Measurements from ENCODE around the gene CDK4.

DNA sequence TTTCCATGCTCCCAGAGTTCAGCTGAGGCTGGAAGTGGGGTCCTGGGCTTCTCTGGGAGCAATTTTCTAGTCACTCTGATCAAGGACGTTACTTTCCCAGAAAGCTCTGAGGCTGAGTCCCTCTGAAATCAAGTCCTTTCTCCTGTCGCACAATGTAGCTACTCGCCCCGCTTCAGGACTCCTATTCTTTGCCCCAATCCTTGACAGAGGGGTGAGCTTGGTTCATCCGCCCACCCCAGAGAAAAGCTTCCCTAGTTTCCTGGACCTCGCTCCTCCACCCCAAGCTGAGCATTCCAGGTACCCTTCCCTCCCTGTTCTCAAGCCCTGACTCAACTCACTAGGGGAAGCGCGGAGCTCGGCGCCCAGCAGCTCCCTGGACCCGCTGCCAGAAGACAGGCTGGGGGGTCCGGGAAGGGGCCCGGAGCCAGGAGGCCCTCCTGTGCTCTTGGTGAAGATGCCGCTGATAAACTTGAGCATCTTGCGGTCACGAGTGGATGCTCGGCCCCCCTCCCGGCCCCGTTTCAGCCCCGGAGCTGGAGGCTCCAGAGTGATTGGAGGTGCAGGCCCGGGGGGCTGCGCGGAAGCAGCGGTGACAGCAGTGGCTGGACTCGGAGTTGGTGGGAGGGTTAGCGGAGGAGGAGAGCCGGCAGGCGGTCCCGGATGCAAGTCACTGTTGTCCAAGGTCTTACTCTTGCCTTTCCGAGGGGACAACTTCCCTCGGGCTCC lies 15.2 kb downstream of the CDK4 start:
- TF ChIP-seq, protein P1, sequence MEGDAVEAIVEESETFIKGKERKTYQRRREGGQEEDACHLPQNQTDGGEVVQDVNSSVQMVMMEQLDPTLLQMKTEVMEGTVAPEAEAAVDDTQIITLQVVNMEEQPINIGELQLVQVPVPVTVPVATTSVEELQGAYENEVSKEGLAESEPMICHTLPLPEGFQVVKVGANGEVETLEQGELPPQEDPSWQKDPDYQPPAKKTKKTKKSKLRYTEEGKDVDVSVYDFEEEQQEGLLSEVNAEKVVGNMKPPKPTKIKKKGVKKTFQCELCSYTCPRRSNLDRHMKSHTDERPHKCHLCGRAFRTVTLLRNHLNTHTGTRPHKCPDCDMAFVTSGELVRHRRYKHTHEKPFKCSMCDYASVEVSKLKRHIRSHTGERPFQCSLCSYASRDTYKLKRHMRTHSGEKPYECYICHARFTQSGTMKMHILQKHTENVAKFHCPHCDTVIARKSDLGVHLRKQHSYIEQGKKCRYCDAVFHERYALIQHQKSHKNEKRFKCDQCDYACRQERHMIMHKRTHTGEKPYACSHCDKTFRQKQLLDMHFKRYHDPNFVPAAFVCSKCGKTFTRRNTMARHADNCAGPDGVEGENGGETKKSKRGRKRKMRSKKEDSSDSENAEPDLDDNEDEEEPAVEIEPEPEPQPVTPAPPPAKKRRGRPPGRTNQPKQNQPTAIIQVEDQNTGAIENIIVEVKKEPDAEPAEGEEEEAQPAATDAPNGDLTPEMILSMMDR (IDR thresholded peaks at IDR 0.05) = no peak
- no peak for TF ChIP-seq EP300 (IDR thresholded peaks at IDR 0.05)

Measured in stomach (tissue), 4 donors.